HS-5 (cell line): ENCODE results near the gene PPP1R1B.

Experiments used
- DNase-seq: peaks from one replicate; pipeline ENCODE4 v3.0.0-alpha.2; 2012; ENCODE audit warnings: low read depth

The PPP1R1B gene

GRCh38 chr17:39633570-39634183 is 6.9 kb downstream of the PPP1R1B start:
- no peak for DNase-seq

- no peak for DNase-seq
Measured at GRCh38 chr17:39634384-39634871, 7.7 kb downstream of the PPP1R1B start.

DNA sequence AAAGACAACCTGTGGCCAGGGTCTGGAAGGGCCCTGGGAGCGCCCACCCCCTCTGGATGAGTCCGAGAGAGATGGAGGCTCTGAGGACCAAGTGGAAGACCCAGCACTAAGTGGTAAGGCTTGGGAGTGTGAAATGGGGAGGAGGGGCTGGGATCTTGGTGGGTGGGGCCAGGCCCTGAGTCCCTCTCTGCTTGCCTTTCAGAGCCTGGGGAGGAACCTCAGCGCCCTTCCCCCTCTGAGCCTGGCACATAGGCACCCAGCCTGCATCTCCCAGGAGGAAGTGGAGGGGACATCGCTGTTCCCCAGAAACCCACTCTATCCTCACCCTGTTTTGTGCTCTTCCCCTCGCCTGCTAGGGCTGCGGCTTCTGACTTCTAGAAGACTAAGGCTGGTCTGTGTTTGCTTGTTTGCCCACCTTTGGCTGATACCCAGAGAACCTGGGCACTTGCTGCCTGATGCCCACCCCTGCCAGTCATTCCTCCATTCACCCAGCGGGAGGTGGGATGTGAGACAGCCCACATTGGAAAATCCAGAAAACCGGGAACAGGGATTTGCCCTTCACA is 8.9 kb downstream of the PPP1R1B start:
- no peak for DNase-seq

GRCh38 chr17:39636587-39636926 is 9.8 kb downstream of the PPP1R1B start:
- DNase-seq, result no peak

DNA sequence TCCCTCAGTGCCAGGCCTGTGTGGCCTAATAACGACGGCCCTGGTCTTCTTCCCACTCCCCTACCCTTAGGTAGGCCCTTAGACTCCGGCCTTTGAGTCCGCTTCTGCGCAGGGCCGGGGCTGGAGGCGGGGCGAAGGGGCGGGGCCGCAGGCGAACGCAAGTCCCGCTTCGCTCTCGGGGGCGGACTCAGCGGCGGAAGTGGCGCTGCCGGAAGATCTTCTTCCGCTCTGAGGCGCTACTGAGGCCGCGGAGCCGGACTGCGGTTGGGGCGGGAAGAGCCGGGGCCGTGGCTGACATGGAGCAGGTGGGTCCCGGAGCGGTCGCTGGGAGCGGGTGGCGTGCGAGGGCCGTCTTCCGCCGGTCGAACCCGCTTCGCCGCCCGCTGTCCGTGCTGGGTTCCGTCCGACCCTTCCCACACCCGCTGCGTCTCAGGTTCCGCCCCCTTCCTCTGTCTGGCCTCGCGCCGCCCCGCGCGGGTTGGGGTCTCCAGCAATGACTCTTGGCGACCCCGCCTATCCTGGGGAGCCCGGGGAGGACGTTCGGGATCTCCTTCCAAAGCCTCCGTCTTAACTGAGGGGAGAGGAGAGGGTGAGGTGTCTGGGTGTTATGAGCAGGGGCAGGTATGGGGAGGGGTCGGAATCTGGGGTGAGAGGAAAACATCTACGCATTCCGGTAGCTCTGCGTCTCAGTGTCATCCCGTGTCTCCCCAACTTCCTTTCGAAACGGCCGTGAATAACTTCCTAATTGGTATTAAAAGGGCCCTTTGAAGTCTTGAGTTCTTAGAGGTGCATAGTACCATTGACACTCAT is 10.4 kb downstream of the PPP1R1B start, which contains the start of gene STARD3:
Gene STARD3 (plus strand): TSS at position 218 of the 810 bp plus-strand sequence. CDS start 16,388 bp downstream, outside the sequence.
- peak; percentile 34 for DNase-seq

GRCh38 chr17:39638317-39638716 is 11.6 kb downstream of the PPP1R1B start:
- DNase-seq, result no peak

DNA sequence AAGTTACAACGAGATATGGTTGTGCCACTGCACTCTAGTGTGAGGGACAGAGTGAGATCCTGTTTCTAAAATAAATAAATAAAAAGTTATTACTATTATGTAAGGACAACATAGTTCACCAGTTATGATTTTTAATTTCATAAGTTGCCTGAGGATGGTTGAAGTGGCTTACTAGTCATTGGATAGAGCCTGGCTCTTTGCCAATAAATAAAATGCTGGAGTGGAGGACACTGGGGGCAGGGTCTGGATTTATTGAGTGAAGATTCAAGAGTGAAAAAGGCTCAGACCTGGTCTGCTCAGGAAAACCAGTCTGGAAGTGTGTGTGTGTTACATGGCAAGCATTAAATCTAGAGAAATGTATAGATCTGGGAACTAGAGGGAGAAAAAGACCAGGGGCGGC is 12.3 kb downstream of the PPP1R1B start:
- DNase-seq, result no peak

- DNase-seq, result no peak
Measured at GRCh38 chr17:39639566-39640458, 13.1 kb downstream of the PPP1R1B start.

DNA sequence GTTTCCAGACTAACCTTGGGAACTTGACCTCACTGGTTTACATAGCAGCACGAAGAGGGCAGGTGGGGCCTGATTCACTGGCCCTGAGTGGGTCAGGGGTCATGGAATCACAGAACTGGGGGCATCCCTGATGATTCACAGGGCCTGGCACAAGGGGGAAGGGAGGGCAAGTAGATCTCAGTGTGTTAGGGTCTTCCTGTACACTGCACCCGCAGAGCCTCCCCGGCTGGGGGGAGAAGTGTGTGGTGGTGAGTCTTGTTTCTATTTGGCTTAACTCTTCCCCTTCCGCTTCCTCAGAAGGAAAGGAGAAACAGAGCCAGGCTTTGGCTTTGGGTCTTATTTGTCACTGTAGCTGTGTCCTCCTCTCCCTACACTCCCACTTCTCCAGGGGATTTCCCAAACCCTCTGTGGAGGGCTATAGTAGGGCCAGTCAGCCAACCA is 13.9 kb downstream of the PPP1R1B start:
- no peak for DNase-seq

- DNase-seq, result no peak
Measured at GRCh38 chr17:39641097-39641496, 14.3 kb downstream of the PPP1R1B start.

GRCh38 chr17:39641883-39642282 is 15.1 kb downstream of the PPP1R1B start:
- no peak for DNase-seq

- DNase-seq, result no peak
Measured at GRCh38 chr17:39642291-39643074, 15.7 kb downstream of the PPP1R1B start.

- no peak for DNase-seq
Measured at GRCh38 chr17:39643271-39643670, 16.5 kb downstream of the PPP1R1B start.

- no peak for DNase-seq
Measured at GRCh38 chr17:39647256-39647655, 20.5 kb downstream of the PPP1R1B start.

DNA sequence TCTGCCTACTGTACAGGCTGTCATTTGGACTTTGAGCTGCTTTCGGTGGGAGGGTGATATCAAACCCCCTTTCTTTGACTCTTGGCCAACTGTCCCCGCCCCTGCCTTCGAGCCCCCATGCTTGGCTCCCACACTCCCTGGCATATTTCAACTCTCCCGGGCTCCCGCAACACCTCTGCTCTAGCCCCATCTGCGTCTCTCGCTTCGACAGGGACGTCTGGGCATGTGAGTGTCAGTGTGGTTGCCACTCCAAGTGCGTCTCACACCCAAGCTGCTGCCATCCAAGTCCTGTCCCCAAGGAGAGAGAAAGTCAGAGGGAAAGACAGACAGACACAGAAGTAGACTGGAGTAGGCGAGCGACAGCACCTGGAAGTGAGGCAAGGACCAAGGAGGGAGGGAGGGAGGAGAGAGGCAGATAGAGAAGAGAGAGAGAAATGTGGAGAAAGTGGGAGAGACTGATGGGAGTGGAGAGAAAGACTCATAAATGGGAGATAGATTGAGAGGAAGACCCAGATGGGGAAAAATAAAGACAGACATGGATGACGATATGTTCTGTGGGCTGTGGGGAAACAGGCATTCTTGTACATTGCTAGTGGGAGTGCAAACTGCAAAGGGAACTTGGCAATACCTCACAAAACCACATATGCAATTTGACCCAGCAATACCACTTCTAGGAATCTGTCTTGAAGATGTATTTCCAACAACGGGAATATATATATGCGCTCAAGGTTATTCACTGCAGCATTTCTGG is 22.0 kb downstream of the PPP1R1B start:
- DNase-seq, result no peak

DNA sequence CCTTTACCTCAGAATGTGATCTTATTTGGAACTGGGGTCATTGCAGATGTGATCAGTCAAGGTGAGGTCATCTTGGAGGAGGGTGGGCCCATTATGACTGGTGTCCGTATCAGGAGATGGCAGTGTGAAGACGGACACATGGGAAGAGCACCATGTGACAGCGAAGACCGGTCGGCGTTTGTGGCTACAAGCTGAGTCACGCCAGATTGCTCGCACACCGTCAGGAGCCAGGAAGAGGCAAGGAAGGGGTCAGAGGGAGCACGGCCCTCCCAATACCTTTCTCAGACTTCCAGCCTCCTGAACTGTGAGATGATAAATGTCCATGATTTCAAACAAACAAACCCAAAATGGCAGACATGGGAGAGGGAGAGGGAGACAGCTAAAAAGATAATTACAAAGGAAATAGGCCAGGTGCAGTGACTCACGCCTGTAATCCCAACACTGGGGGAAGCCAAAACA is 23.4 kb downstream of the PPP1R1B start:
- DNase-seq, result no peak

- DNase-seq, result no peak
Measured at GRCh38 chr17:39651923-39652586, 25.3 kb downstream of the PPP1R1B start.

DNA sequence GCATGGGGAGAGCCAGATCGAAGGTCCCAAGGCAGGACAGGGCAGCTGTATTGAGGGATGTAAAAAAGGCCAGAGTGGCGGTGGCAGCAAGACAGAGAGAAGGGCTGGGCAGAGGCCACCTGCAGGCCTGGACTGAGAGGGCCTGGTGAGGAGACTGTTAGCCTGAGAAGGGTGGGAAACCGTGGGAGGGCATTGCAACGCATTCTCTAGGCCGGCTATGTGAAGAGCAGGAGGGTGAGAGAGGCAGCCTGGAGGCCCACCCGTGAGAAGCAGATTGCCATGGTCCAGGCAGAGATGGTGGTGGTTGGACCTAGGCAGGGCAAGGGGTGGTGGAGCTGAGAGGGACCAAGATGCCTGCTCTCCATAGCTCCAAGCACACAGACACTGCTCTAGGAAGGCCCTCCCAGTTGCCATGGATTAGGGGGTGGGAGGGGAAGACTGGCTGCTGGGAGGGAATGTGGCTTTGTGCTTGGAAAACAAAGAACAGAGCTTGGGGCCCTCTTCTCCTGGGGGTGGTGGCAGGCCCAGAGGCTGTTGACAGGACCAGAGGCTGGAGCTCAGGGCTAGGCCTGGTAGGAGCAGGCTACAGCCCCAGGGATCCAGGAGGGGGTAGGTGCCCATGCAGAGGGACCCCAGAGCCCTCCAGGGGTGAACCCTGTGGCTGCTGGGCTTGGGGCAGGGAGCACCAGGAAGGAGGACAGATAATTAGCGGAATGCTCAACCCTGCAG is 26.0 kb downstream of the PPP1R1B start:
- no peak for DNase-seq

DNA sequence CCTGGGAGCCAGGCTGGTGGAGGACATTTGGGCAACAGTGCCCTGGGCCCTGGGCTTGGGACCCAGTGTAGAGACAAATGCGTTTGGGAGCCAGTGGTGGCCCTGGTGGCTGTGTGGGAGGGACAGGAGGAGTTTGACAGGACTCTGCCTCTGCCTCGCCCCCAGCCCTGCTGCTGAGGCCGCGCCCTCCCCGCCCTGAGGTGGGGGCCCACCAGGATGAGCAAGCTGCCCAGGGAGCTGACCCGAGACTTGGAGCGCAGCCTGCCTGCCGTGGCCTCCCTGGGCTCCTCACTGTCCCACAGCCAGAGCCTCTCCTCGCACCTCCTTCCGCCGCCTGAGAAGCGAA is 26.5 kb downstream of the PPP1R1B start:
- no peak for DNase-seq
